Smooth muscle cell of trachea (primary cell): ENCODE measurements around the gene ZNF451. TPM values are rescaled to one million over a fixed set of nuclear protein-coding genes. Genes with fewer than 3 reads are reported as not detected.

ENCODE experiments used
- total RNA-seq: library from RNA; depleted of rRNA; stranded (reverse); fragments of >200 nt; gene quantifications from 2 replicates; pipeline ENCODE4 v1.2.1, GENCODE V29; 2014

Gene ZNF451
- 62.0 and 70.0 TPM in 2 replicates for total RNA-seq

GRCh38 chr6:57089687-57090457, at the start of gene ZNF451:
TSS of gene ZNF451 (plus strand) at chr6:57090188. CDS start at chr6:57090254, 66 bp downstream.

GRCh38 chr6:57046332-57047256, 43.4 kb upstream of the ZNF451 start, which contains the start of gene KIAA1586:
TSS of gene KIAA1586 (plus strand) at chr6:57046693. CDS start at chr6:57046756, 63 bp downstream.

GRCh38 chr6:57172136-57173055, 82.4 kb downstream of the ZNF451 start, which contains the start of gene BAG2:
TSS of gene BAG2 (plus strand) at chr6:57172326. CDS start at chr6:57172698, 372 bp downstream.

Other genes with a start within 250 kb of the ZNF451 start
- 7.7 and 17.7 TPM in 2 replicates for gene BEND6, start 135.1 kb upstream of the ZNF451 start, total RNA-seq
- 10.6 and 14.4 TPM in 2 replicates for gene KIAA1586, start 43.5 kb upstream of the ZNF451 start, total RNA-seq
- gene BAG2, start 82.1 kb downstream of the ZNF451 start, total RNA-seq, result 23.4 and 25.5 TPM in 2 replicates
- 47.6 and 50.6 TPM in 2 replicates for gene RAB23, start 132.1 kb downstream of the ZNF451 start, total RNA-seq
- gene PRIM2, start 227.4 kb downstream of the ZNF451 start, total RNA-seq, result 37.7 and 55.4 TPM in 2 replicates